Upper lobe of right lung (tissue), 1 donor: ENCODE results near the gene LHFPL6. TPM values are rescaled to one million over a fixed set of nuclear protein-coding genes. Genes with fewer than 3 reads are reported as not detected.
A peak's percentile ranks its signal among the peaks of the same experiment; 100 is the strongest.

Source experiments
- ATAC-seq: fragments of 200-7000 bp; cut with Tn5 transposase; one replicate; pipeline ENCODE4 v1.9.1; 2020; ENCODE audit warnings: mild to moderate bottlenecking, moderate library complexity
- DNase-seq: peaks from one replicate; pipeline ENCODE4 v3.0.0-alpha.2; 2020
- H3K27ac ChIP-seq: fragments of 200-600 bp; one replicate; pipeline ENCODE4 v1.8.0; 2022
- H3K27me3 ChIP-seq: fragments of 200-600 bp; one replicate; pipeline ENCODE4 v1.8.0; 2022; ENCODE audit warnings: mild to moderate bottlenecking
- H3K36me3 ChIP-seq: fragments of 200-600 bp; one replicate; pipeline ENCODE4 v1.8.0; 2022
- H3K4me1 ChIP-seq: fragments of 200-600 bp; one replicate; pipeline ENCODE4 v1.8.0; 2022
- H3K4me3 ChIP-seq: fragments of 200-600 bp; one replicate; pipeline ENCODE4 v1.8.0; 2022; ENCODE audit warnings: mild to moderate bottlenecking
- H3K9me3 ChIP-seq: fragments of 200-600 bp; one replicate; pipeline ENCODE4 v1.8.0; 2022
- CTCF ChIP-seq: fragments of 200-600 bp; IDR thresholded peaks from one replicate; pipeline ENCODE4 v1.8.0; 2022; ENCODE audit warnings: antibody characterized with exemption
- intact Hi-C: fragments of 100-400 bp; cut with DNase I; formaldehyde crosslinking; loops from one replicate; pipeline ENCODE4 v1.11.0; 2022
- total RNA-seq: library from RNA; stranded (reverse); fragmentation: NEBNext Ultra II Directional; extraction: Animal tissue kit (Norgen Biotek cat#: 25700); gene quantifications from one replicate; pipeline ENCODE4 v1.2.1, GENCODE V29; 2021
- donor health status: DM: no; HTN: yes; CAD: no; lungs with severe emphysema.

Gene LHFPL6
- total RNA-seq, 1 donor from 2014 or later: 80.0 TPM

- Histone ChIP-seq H3K4me1 (no peaks in the 10 kb centered on the region), H3K36me3 (no peaks in the 10 kb centered on the region), H3K4me3 (no peak overlapping the region), H3K27me3 (no peaks in the 10 kb centered on the region), H3K27ac (no peak overlapping the region), H3K9me3 (no peaks in the 10 kb centered on the region)
- no peak for TF ChIP-seq CTCF
- DNase-seq (no peak), ATAC-seq (no peak)
- intact Hi-C loops: no loop called here
Observed at GRCh38 chr13:39391761-39392160, 211.2 kb downstream of the LHFPL6 start.

- Histone ChIP-seq H3K27ac (no peak overlapping the region), H3K36me3 (no peaks in the 10 kb centered on the region), H3K4me1 (no peaks in the 10 kb centered on the region), H3K27me3 (no peaks in the 10 kb centered on the region), H3K4me3 (no peak overlapping the region), H3K9me3 (no peaks in the 10 kb centered on the region)
- TF ChIP-seq CTCF: no peak
- intact Hi-C loops: no loop called here
- no peak for DNase-seq
- ATAC-seq: no peak
Observed at GRCh38 chr13:39389013-39389412, 214.0 kb downstream of the LHFPL6 start.

- H3K4me3 ChIP-seq: no peak overlapping the region
- no peak overlapping the region for H3K27ac ChIP-seq
- DNase-seq: no peak
- H3K27me3 ChIP-seq: no peaks in the 10 kb centered on the region
- peak; percentile 67 for ATAC-seq
- no peaks in the 10 kb centered on the region for H3K36me3 ChIP-seq
- no peak for TF ChIP-seq CTCF
- no peaks in the 10 kb centered on the region for H3K9me3 ChIP-seq
- intact Hi-C loops: no loop called here
- H3K4me1 ChIP-seq: no peaks in the 10 kb centered on the region
Observed at GRCh38 chr13:39385621-39386231, 217.3 kb downstream of the LHFPL6 start.

GRCh38 chr13:39385154-39385553 lies 217.8 kb downstream of the LHFPL6 start:
- DNase-seq (no peak), ATAC-seq (no peak)
- no peaks in the 10 kb centered on the region for H3K9me3 ChIP-seq
- no peak overlapping the region for H3K27ac ChIP-seq
- intact Hi-C loops: no loop called here
- H3K36me3 ChIP-seq: no peaks in the 10 kb centered on the region
- no peaks in the 10 kb centered on the region for H3K4me1 ChIP-seq
- no peak overlapping the region for H3K4me3 ChIP-seq
- no peak for TF ChIP-seq CTCF
- no peaks in the 10 kb centered on the region for H3K27me3 ChIP-seq

- TF ChIP-seq CTCF: no peak
- H3K4me3 ChIP-seq: no peak overlapping the region
- no peaks in the 10 kb centered on the region for H3K4me1 ChIP-seq
- DNase-seq (no peak), ATAC-seq (no peak)
- intact Hi-C loops: no loop called here
- H3K36me3 ChIP-seq: no peaks in the 10 kb centered on the region
- no peak overlapping the region for H3K27ac ChIP-seq
- no peaks in the 10 kb centered on the region for H3K27me3 ChIP-seq
- H3K9me3 ChIP-seq: no peaks in the 10 kb centered on the region
Observed at GRCh38 chr13:39381456-39381855, 221.5 kb downstream of the LHFPL6 start.
